ENCODE results near the gene HIRIP3.

HIRIP3 gene

DNA sequence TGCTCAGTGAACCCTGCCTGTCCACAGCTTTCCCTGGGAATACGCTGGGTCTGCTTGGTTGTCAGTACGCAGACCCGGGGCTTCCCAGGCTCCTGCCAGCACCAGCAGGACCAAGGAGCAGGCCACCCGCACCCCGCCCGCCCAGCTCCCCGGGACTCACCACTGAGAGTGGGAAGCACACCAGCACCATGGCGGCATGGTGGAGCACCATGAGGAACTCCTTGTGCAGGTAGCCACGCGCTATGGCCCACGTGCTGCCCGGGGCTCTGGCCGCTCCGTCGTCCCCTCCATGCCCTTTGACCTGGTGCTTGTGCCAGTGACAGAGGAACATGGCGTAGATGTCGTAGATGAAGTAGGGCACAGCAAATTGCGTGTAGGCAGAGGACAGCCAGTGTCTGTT, 31.0 kb upstream of the HIRIP3 start:
- TF ChIP-seq CTCF (IDR thresholded peaks at IDR 0.05; ENCODE audit: insufficient read depth, low read length, missing control alignments): no peak
- POLR2A ChIA-PET: no interaction called here
- H3K4me3 ChIP-seq (ENCODE audit: low read depth, low read length): no peak overlapping the region
- DNase-seq (ENCODE audit: low read depth, low spot score): no peak
- CTCF ChIA-PET: no interaction called here

DNA sequence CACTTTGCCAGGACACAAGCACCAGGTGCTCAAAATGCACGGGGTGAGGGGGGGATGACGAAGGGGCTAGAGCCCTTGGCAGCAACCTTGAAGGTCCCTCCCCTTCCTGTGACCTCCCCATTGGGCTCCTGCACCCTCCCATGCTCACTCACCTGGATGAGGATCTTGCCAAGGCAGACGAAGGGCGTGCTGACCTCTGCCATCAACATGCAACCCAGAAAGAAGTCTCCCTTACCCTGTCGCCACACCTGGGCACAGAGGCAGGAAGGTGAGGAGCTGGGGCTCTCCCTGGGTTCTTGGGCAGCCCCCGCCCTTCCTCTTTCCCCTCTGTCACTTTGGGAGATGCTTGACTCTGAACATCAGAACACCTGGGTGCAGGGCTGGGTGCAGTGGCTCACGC, 30.2 kb upstream of the HIRIP3 start:
- no peak for TF ChIP-seq CTCF (IDR thresholded peaks at IDR 0.05; ENCODE audit: insufficient read depth, low read length, missing control alignments)
- POLR2A ChIA-PET: no interaction called here
- CTCF ChIA-PET: no interaction called here
- no peak overlapping the region for H3K4me3 ChIP-seq (ENCODE audit: low read depth, low read length)
- DNase-seq (ENCODE audit: low read depth, low spot score): no peak

DNA sequence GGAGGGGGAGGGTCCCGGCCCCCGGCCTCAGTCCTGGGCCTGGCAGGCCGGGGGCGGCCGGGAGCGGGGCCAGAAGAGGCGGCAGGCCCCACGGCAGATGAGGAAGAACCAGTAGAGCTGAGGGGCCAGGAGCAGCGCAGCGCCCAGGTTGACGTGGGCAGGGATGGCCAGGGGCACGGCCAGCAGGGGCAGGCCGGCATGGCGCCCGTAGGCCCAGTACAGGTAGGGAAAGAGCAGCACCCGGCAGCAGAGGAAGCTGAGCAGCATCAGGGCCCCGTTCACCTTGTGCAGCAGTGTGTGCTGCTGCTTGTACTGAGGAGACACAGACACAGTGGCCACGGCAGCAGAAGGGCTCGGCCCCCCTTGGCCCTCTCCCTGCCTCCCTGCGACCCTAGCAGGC, 29.7 kb upstream of the HIRIP3 start:
- no peak for DNase-seq (ENCODE audit: low read depth, low spot score)
- ChIA-PET POLR2A (no interaction called here), CTCF (no interaction called here)
- no peak overlapping the region for H3K4me3 ChIP-seq (ENCODE audit: low read depth, low read length)
- TF ChIP-seq CTCF (IDR thresholded peaks at IDR 0.05; ENCODE audit: insufficient read depth, low read length, missing control alignments): no peak

DNA sequence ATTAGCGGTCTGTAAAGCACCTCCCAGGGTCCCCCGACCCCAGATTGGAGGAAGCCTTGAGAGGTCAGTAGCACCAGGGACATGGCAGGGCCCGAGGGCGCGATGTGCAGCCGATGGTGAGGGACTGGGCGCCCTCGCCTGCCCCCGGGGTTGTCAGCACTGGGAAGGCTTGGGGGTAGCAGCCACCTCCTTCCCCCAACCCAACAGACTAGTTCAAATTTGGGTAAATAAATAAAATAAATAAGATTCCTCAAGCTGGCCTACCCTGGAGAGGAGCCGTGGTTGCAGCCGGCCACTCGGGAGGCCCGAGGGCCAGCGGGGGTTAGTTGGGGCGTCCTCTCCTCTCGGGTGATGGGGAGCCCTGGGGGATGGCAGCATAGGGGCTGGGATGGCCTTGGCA, 29.0 kb upstream of the HIRIP3 start:
- no peak for DNase-seq (ENCODE audit: low read depth, low spot score)
- H3K4me3 ChIP-seq (ENCODE audit: low read depth, low read length): no peak overlapping the region
- CTCF ChIA-PET: interaction anchor here (3.4 kb wide), 1 partner anchor 8 kb away, joined by 41 read pairs; the partner anchor contains the start of gene TLCD3B
- POLR2A ChIA-PET: no interaction called here
- no peak for TF ChIP-seq CTCF (IDR thresholded peaks at IDR 0.05; ENCODE audit: insufficient read depth, low read length, missing control alignments)

DNA sequence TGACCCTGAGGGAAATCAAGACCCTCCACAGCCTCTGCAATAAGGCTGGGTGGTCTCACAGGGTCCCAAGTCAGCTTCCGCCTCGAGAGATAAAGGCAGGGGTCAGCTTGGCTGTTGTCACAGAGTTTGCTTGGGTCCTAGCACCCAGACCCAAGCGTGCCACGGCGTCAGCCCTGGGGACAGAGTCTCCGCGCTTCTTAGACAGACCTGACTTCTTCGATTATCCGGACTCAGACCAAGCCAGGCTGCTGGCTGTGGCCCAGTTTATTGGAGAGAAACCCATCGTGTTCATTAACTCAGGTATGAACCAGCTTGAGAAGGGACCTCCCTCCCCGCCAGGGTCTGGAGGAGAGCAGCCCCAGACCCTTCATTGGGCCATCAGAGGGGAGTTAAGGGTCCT, 28.2 kb upstream of the HIRIP3 start:
- no peak for TF ChIP-seq CTCF (IDR thresholded peaks at IDR 0.05; ENCODE audit: insufficient read depth, low read length, missing control alignments)
- no peak for DNase-seq (ENCODE audit: low read depth, low spot score)
- no peak overlapping the region for H3K4me3 ChIP-seq (ENCODE audit: low read depth, low read length)
- ChIA-PET POLR2A (no interaction called here), CTCF (interaction anchor here (1.1 to 3.4 kb wide), 5 partner anchors 9 to 323 kb away, joined by 3 to 41 read pairs (median 4); partner anchors contain the start of gene TLCD3B)

DNA sequence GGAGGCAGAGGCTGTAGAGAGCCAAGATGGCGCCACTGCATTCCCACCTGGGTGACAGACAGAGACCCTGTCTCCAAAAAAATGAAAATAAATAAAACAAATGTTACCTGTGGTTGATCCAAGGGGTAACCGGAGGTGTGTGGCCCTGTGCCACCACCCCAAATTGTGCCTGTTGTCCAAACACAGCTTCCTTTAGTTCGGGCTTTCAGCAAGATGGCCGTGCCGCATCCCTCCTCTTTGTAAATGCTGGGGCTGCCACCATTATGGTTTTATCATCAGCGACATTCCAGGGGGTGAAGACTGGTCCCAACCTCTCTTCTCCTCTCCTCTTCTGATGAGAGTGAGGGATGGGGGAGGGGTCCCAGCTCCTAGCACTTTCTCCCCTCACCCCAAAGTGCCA, 27.5 kb upstream of the HIRIP3 start, which contains the start of gene C16orf92:
C16orf92 (plus strand) TSS at position 312 of the 400 bp plus-strand sequence. CDS start 143 bp downstream, outside the sequence.
- ChIA-PET CTCF (interaction anchor here (0.6 to 3.4 kb wide), 10 partner anchors 9 to 1055 kb away, joined by 3 to 41 read pairs (median 4); partner anchors contain the start of gene TLCD3B), POLR2A (no interaction called here)
- DNase-seq (ENCODE audit: low read depth, low spot score): no peak
- TF ChIP-seq CTCF (IDR thresholded peaks at IDR 0.05; ENCODE audit: insufficient read depth, low read length, missing control alignments): no peak
- H3K4me3 ChIP-seq (ENCODE audit: low read depth, low read length): no peak within 1 kb of the TSS

Data from AG04449 (cell line).